Fibroblast of skin of back (primary cell): ENCODE results near the gene ZBTB9.

Source experiments
- DNase-seq: peaks from one replicate; pipeline ENCODE4 v3.0.0-alpha.2; 2013

Gene ZBTB9

DNA sequence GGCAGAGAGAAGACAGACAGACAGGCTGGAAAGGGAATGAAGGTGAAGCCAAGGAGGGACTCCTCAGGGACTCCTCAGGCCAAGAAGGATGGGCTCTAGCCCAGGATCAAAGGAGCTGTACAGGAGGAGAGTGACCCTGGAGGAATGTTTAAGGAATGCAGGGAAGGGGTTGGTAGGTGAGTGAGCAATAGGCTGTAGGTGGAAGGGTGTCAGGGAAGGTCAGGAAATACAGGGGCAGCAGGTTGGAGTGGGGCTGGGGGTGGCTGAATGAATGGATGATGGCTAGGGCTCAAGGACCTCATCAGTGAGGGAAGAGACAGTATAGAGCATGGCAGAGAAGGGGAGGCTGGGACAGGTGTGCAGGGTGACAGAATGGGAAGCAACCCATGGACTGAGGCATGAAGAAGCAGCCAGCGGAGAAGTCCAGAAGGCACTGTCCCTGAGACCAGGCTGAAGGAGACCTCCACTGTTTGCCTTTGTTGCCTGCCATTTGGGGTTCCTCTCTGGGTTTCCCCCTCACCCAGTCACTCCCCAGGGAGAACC lies 21.3 kb upstream of the ZBTB9 start:
- no peak for DNase-seq

DNA sequence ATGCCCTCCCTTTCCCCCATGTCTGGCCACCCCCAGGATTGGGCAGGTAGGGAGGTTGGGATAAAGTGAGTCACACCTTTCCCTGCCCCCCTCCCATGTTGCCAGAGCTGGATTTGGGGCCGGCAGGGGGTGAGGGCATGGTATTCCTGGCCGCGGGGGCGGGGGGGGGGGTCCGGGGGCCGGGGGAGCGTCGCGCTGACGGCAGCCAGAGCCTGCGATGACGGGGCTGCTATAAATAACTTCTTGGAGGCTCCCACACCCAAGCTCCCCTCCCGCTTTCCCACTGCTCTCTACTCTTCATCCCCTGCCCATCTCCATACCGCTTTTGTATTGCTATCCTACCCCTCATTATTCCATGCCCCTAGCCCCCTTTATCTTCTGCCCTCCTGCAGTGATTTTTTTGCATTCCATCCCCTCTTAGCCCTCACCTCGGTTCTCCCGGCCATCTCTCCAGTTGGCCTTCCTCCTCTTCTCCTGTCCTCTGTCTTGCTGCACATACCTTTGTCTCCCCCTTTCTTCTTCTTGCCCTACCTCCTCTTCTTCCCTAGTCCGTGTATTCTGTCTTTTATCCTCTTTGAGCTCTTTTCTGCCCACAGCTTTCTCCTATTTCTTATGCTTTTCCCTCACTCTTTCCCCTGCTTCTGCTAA lies 20.7 kb upstream of the ZBTB9 start:
- DNase-seq: peak; percentile 69

DNA sequence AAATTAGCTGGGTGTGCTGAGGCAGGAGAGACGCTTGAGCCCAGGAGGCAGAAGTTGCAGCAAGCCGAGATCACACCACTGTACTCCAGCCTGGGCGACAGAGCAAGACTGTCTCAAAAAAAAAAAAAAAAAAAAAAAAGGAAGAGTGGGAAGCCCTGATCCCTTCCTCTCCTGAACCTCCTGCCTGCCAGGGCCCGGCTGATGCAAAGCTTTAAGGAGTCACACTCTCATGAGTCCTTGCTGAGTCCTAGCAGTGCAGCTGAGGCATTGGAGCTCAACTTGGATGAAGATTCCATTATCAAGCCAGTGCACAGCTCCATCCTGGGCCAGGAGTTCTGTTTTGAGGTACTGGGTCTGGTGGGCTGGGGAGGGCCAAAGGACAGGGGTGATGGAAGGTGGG lies 19.4 kb upstream of the ZBTB9 start:
- DNase-seq: no peak

GRCh38 chr6:33437666-33438065 lies 16.7 kb upstream of the ZBTB9 start:
- no peak for DNase-seq

GRCh38 chr6:33438978-33439594 lies 15.3 kb upstream of the ZBTB9 start:
- DNase-seq: no peak

GRCh38 chr6:33439956-33440648 lies 14.3 kb upstream of the ZBTB9 start:
- no peak for DNase-seq

DNA sequence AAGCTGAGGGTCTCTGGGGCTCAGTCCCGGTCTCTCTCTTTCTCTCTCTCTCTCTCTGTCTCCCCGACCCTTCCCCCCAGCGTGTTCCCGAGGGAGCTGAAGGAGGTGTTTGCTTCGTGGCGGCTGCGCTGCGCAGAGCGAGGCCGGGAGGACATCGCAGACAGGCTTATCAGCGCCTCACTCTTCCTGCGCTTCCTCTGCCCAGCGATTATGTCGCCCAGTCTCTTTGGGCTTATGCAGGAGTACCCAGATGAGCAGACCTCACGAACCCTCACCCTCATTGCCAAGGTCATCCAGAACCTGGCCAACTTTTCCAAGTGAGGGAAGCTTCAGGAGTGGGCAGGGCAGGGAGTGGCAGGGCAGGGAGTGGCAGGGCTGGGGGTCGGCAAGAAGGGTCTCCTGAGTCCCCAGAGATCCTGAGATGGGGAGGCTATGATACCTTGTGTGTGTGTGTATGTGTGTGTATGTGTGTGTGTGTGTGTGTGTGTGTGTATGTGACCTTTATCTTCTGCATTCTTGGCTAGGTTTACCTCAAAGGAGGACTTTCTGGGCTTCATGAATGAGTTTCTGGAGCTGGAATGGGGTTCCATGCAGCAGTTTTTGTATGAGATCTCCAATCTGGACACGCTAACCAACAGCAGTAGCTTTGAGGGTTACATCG lies 13.6 kb upstream of the ZBTB9 start:
- no peak for DNase-seq

- no peak for DNase-seq
Observed at GRCh38 chr6:33441457-33441856, 12.9 kb upstream of the ZBTB9 start.

DNA sequence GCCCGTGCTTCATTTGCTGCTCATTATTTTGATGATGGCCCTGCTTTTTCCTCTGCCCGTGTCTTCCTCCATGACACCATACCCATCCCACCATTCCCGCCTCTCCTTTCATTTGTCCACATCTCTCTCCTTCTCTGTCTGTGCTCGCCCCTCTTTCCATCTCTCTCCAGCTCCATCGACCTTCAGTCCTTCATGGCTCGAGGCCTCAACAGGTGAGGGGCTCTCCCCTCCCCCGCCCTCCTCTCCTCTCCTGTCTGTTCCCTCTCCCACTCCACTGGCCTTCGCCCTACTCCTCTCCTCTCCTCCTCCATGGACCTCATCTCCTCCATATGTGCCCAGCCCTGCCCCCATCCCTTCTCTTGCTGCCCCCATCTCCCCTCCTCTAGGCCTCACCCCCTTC lies 12.1 kb upstream of the ZBTB9 start:
- no peak for DNase-seq

DNA sequence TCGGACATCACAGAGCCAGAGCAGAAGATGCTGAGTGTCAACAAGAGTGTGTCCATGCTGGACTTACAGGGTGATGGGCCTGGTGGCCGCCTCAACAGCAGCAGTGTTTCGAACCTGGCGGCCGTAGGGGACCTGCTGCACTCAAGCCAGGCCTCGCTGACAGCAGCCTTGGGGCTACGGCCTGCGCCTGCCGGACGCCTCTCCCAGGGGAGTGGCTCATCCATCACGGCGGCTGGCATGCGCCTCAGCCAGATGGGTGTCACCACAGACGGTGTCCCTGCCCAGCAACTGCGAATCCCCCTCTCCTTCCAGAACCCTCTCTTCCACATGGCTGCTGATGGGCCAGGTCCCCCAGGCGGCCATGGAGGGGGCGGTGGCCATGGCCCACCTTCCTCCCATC lies 11.4 kb upstream of the ZBTB9 start:
- no peak for DNase-seq

DNA sequence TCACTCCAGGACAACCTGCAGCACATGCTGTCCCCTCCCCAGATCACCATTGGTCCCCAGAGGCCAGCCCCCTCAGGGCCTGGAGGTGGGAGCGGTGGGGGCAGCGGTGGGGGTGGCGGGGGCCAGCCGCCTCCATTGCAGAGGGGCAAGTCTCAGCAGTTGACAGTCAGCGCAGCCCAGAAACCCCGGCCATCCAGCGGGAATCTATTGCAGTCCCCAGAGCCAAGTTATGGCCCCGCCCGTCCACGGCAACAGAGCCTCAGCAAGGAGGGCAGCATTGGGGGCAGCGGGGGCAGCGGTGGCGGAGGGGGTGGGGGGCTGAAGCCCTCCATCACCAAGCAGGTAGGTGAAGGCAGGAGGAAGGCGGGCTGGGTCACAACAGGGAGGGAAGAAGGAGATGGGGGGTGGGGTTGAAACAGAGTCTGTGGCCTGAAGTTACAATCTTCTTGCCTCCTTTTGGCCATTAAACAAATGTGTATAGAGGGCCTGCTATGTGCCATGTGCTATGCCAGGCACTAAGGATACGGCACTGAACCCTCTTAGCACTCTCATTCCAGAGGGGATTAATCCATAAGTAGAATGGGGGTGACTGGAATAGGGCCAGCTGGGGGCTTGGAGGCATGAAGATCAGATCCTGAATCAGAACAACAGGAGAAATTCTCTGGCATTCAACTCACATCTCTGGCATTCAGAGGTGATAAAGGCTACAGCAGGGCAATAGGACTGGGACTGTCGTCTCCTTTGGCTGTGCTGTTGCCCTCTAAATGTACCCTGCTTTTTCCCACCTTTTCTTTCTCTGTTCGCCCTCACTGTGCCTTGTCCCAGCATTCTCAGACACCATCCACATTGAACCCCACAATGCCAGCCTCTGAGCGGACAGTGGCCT lies 10.5 kb upstream of the ZBTB9 start:
- DNase-seq: no peak

DNA sequence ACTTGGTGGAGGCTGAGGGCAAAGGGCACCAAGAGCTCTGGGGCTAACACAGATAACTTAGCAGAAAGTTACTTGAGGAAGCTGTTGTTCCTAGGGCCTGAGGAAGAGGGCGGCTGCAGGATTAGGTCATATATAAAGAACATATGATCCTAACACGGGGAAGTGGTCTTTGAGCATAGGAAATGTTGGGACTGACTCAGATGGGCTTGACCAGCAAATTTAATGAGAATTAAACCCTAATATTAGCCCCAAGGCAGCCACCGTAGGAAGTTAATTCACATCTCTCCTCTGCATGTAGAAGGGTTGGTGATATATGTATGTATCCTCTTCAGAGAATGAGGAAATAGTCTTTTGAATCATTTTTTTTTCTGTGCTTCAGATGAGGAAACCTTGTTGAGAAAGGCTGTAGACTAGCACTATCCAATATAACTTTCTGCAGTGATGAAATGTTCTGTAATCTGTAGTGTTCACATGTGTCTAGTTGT lies 9.2 kb upstream of the ZBTB9 start:
- no peak for DNase-seq

DNA sequence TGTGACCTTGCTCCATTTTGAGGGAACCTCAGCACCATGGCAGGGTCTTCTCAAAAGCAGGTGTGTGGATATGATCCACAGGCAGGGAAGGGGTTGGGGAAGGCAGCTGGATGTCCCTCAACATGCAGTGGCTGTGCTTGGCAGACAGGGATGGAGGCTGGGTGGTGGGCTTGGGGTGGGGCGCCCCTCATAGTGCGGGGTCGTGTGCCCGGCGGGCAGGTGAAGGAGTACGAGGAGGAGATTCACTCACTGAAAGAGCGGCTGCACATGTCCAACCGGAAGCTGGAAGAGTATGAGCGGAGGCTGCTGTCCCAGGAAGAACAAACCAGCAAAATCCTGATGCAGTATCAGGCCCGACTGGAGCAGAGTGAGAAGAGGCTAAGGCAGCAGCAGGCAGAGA lies 8.0 kb upstream of the ZBTB9 start:
- no peak for DNase-seq

GRCh38 chr6:33450434-33450833 lies 3.9 kb upstream of the ZBTB9 start:
- no peak for DNase-seq

DNA sequence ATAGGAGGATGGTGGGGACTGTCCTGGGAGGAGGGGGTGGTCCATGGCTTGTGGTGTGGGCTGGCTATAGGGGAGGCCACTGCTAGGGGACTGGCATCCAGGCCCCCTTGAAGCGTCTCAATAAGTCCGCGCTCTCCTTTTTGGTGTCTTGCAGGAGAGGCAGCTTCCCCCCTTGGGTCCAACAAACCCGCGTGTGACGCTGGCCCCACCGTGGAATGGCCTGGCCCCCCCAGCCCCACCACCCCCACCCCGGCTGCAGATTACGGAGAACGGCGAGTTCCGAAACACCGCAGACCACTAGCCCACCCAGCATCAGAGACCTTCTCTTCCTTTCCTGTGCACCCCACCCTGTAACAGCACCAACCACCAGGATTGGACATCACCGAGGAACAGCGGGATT lies 2.8 kb upstream of the ZBTB9 start:
- DNase-seq: no peak

DNA sequence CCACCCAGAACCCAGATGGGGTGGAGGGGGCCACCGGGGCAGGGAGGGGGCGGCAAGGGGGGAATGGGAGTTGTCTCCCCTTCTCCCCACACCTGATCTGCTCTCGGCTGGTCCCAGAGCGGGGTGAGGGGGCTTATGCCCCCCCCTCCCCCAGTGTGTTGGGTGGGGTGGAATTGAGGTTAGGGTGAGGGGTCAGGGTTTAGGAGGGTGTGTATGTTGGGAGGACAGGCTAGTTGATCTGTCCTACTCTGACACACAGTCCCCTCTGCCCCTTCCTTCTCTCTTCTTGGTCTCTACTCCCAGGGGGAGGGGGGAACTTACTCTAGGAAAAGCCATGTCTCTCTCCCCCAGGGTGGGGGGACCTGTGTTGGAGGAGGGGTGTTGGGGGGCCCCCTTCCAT lies 1.9 kb upstream of the ZBTB9 start:
- DNase-seq: no peak

- DNase-seq: no peak
Observed at GRCh38 chr6:33453393-33454008, 875 bp upstream of the ZBTB9 start.

- no peak for DNase-seq
Observed at GRCh38 chr6:33455051-33455450, 675 bp downstream of the ZBTB9 start.

DNA sequence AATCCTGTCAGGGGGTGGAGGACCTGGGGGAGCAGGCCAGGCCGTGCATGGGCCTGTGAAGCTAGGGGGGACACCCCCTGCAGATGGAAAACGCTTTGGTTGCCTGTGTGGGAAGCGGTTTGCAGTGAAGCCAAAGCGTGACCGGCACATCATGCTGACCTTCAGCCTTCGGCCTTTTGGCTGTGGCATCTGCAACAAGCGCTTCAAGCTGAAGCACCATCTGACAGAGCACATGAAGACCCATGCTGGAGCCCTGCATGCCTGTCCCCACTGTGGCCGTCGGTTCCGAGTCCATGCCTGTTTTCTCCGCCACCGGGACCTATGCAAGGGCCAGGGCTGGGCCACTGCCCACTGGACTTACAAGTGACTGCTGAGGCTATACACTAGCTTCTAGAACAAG lies 1.8 kb downstream of the ZBTB9 start:
- DNase-seq: no peak

GRCh38 chr6:33458676-33459075 lies 4.3 kb downstream of the ZBTB9 start:
- no peak for DNase-seq

GRCh38 chr6:33459226-33459625 lies 4.8 kb downstream of the ZBTB9 start:
- no peak for DNase-seq
